Measurements from ENCODE around the gene PLEKHN1.

Gene PLEKHN1

DNA sequence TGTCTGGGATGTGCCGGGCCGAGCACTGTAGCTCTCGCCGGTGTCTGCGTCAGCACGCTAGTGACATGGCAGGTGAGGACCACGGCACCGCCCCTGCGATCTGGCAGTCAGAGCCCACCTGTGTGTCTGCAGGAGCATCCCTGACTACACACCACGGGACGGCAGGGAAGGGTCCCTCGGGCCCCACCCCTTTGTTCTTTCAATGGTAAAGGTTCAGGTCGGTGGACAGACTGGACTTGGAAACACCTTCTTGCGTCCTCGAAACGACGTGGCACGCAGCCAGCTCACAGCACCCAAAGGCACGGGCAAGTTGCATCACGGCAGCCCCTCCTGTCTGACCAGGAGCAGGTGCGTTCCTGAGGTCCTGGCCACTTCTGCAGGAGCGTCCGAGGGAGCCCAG lies 46.3 kb upstream of the PLEKHN1 start:
- TF ChIP-seq, protein P1, sequence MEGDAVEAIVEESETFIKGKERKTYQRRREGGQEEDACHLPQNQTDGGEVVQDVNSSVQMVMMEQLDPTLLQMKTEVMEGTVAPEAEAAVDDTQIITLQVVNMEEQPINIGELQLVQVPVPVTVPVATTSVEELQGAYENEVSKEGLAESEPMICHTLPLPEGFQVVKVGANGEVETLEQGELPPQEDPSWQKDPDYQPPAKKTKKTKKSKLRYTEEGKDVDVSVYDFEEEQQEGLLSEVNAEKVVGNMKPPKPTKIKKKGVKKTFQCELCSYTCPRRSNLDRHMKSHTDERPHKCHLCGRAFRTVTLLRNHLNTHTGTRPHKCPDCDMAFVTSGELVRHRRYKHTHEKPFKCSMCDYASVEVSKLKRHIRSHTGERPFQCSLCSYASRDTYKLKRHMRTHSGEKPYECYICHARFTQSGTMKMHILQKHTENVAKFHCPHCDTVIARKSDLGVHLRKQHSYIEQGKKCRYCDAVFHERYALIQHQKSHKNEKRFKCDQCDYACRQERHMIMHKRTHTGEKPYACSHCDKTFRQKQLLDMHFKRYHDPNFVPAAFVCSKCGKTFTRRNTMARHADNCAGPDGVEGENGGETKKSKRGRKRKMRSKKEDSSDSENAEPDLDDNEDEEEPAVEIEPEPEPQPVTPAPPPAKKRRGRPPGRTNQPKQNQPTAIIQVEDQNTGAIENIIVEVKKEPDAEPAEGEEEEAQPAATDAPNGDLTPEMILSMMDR (IDR thresholded peaks at IDR 0.05; ENCODE audit: low read depth, low read length): no peak
- Histone ChIP-seq H3K4me3 (ENCODE audit: low read depth, low read length) (no peak overlapping the region), H3K27me3 (no peaks in the 10 kb centered on the region; the same call in 1 of the 2 replicates), H3K9me3 (no peaks in the 10 kb centered on the region), H3K4me1 (peaks cover 51% of the 10 kb centered on the region), H3K36me3 (peaks cover 5% of the 10 kb centered on the region)
- DNase-seq: peak; percentile 22

DNA sequence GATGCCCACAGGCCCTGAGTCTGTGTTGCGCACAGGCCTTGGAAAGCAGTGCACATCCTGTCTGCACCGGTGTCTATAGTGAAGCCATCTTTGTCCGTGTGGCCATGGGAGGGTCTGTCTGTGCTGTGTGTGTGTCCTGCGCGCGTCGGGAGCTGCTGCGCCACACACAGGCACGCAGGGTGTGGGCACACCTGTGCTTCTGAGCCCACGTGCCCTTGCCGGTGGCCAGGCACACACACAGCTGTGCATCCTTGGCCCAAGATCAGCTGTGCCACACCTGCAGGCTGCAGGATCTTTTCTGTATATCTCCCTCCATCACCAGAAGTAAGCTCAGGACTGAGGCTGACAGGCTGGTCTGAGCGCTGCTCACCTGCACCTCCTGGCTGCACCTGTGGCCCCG lies 45.8 kb upstream of the PLEKHN1 start:
- peaks cover 5% of the 10 kb centered on the region for H3K36me3 ChIP-seq
- DNase-seq: peak; percentile 26
- peaks cover 51% of the 10 kb centered on the region for H3K4me1 ChIP-seq
- peak overlapping the region; percentile 24 for H3K4me3 ChIP-seq (ENCODE audit: low read depth, low read length)
- no peaks in the 10 kb centered on the region; the same call in none of the 2 replicates for H3K27me3 ChIP-seq
- H3K9me3 ChIP-seq: no peaks in the 10 kb centered on the region
- TF ChIP-seq, protein P1 (IDR thresholded peaks at IDR 0.05; ENCODE audit: low read depth, low read length): no peak

DNA sequence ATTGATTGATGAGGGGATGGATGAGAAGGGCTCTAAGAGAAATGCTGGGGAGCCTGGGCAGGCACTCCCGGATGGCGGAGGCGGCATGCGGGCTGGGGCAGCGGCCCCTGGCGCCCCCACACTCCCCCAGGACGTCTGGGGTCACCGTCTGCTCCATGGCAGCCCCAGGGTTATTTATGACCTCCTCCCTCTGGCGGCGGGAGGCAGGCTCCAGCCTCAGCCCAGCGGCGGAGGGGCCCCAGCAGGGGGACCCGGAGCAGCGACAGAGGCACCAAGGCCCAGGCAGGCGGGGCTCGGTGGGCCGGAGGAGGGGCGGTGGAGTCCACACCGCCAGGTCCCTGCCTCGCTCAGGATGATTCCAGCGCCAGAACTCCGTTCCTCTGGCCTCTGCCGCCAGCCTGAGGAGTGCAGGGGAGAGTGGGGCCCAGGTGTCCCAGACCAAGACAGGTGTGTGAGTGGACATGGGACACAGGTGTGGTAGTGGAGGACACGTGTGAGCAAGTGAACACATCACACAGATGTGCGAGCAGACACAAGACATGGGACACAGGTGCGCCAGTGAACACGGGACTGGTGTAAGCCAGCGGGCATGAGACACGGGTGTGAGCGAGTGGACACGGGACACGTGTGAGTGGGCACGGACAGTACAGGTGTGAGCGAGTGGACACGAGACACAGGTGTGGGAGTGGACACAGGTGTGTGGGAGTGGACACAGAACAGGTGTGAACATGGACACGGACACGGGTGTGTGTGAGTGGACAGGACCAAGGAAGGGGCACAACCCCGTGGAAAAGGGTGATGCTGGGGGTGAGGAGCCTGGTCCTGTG lies 45.1 kb upstream of the PLEKHN1 start:
- Histone ChIP-seq H3K4me3 (ENCODE audit: low read depth, low read length) (peak overlapping the region; percentile 24), H3K4me1 (peaks cover 46% of the 10 kb centered on the region)
- DNase-seq: peak; percentile 90

DNA sequence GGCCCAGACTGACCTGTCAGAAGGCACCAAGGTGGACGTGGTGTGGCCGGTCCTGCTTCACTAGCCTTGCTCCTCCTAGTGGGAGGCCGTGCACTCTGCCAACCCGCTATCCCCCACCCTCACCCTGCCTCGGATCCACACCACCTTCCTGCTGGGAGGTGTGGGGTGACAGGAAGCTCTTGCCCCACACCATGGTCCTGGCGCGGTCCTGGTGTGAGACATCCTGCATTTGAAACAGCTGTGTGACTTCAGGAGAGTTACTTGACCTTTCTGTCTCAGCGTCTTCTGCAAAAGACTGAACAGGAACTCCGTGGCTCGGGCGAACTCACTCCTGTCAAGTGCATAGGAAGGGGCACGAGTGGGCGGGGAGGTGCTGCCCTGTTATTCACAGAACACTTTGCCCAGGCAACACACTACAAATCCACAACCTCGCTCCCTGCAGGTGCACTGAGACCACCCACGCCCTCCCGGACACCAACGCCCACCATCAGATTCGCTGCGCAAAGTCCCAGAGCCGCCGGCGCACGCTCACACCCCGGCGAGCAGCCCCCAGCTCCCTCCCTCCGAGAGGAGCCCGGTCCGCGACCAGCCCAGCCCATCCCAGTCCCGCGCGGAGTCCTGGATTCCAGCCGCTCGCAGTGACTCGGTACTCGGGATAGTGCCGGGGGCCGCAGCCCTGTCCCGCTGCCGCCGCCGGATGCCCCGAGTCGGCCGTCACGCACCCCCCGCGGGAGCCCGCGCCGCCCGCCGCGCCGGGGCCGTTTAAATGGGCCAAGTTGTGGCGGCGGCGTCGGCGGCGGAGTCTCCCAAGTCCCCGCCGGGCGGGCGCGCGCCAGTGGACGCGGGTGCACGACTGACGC lies 42.9 kb upstream of the PLEKHN1 start, which contains the start of gene SAMD11:
TSS of gene SAMD11 (plus strand) at position 793 of the 860 bp plus-strand sequence. CDS start 509 bp downstream, outside the sequence.
- no peaks in the 10 kb centered on the region for H3K9me3 ChIP-seq
- peaks cover 31% of the 10 kb centered on the region for H3K4me1 ChIP-seq
- H3K27me3 ChIP-seq: no peaks in the 10 kb centered on the region; the same call in none of the 2 replicates
- H3K36me3 ChIP-seq: peaks cover 5% of the 10 kb centered on the region
- peak within 1 kb of the TSS; percentile 57 for H3K4me3 ChIP-seq (ENCODE audit: low read depth, low read length)
- peak; percentile 87 for DNase-seq
- TF ChIP-seq, protein P1 (IDR thresholded peaks at IDR 0.05; ENCODE audit: low read depth, low read length): peak; percentile 19

More for the DNA sequence above, 45.1 kb upstream of the PLEKHN1 start:
- no peaks in the 10 kb centered on the region for H3K9me3 ChIP-seq
- TF ChIP-seq, protein P1 (IDR thresholded peaks at IDR 0.05; ENCODE audit: low read depth, low read length): peak; percentile 52
- peaks cover 5% of the 10 kb centered on the region for H3K36me3 ChIP-seq
- H3K27me3 ChIP-seq: no peaks in the 10 kb centered on the region; the same call in none of the 2 replicates

DNA sequence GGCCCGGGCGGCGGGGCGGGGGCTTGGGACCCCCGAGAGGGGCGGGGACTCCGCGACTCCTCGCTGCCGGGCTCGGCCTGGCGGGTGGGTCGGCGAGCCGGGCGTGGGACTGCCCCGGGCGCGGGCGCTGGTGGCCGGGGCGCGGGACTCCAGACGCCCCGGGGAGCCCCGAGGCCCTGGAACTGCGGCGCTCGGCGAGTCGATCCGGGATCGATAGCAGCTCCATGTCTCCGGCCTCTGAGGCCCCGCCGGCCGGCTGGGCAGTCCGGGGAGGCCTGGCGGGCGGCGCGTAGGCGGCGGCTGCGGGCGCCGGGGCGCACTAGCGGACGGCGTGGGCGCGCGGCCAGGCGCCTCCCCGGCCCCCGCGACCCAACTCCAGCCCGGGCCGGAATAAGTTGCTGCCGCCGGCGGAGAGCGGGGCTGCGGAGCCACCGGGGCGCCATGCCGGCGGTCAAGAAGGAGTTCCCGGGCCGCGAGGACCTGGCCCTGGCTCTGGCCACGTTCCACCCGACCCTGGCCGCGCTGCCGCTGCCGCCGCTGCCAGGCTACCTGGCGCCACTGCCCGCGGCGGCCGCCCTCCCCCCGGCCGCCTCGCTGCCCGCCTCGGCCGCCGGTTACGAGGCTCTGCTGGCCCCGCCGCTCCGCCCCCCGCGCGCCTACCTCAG lies 42.2 kb upstream of the PLEKHN1 start:
- H3K9me3 ChIP-seq: no peaks in the 10 kb centered on the region
- peaks cover 5% of the 10 kb centered on the region for H3K36me3 ChIP-seq
- no peak for DNase-seq
- TF ChIP-seq, protein P1 (IDR thresholded peaks at IDR 0.05; ENCODE audit: low read depth, low read length): no peak
- H3K4me1 ChIP-seq: peaks cover 25% of the 10 kb centered on the region
- peak overlapping the region; percentile 57 for H3K4me3 ChIP-seq (ENCODE audit: low read depth, low read length)
- no peaks in the 10 kb centered on the region; the same call in none of the 2 replicates for H3K27me3 ChIP-seq
